Breast epithelium (tissue), 4 donors: ENCODE data around the gene ERC1. TPM values are rescaled to one million over a fixed set of nuclear protein-coding genes. Genes with fewer than 3 reads are reported as not detected.

Source experiments
- DNase-seq, 2 donors: peaks; one replicate each; pipeline ENCODE4 v3.0.0-alpha.2; 2019; ENCODE audit warnings: low spot score in 2 of 2
- H3K27ac ChIP-seq, 2 donors: fragments of 200-600 bp; sonication (generic) in 1 of 2; one replicate each; pipeline ENCODE4 v1.5.1; 2016 to 2019; ENCODE audit warnings: mild to moderate bottlenecking in 1 of 2
- H3K27me3 ChIP-seq, 2 donors: fragments of 200-600 bp; sonication (generic) in 1 of 2; one replicate each; pipeline versions ENCODE4 v1.5.1 to v1.6.0; 2017 to 2019; ENCODE audit warnings: control low read depth in 1 of 2, mild to moderate bottlenecking in 1 of 2
- H3K36me3 ChIP-seq: fragments of 200-600 bp; one replicate; pipeline ENCODE4 v1.5.1; 2019
- H3K4me1 ChIP-seq, 2 donors: fragments of 200-600 bp; sonication (generic); one replicate each; pipeline ENCODE4 v1.5.1; 2016 to 2019; ENCODE audit warnings: control low read depth in 1 of 2
- H3K4me3 ChIP-seq, 3 donors: fragments of 200-600 bp; sonication (generic); 1 replicate in 2 of 3; 2 replicates in 1 of 3; pipeline ENCODE4 v1.5.1; 2016 to 2019; ENCODE audit warnings: mild to moderate bottlenecking in 3 of 3, moderate library complexity in 2 of 3
- H3K9me3 ChIP-seq, 2 donors: fragments of 200-600 bp; sonication (generic) in 1 of 2; one replicate each; pipeline ENCODE4 v1.5.1; 2016 to 2019; ENCODE audit warnings: control low read depth in 1 of 2
- POLR2A ChIP-seq: fragments of 450-650 bp; IDR thresholded peaks from one replicate; pipeline ENCODE4 v1.6.1; 2016; ENCODE audit warnings: antibody characterized with exemption, mild to moderate bottlenecking, moderate library complexity
- POLR2AphosphoS5 ChIP-seq, 3 donors: sonication (generic); formaldehyde crosslinking; IDR thresholded peaks; one replicate each; pipeline ENCODE4 v1.6.1; 2017; ENCODE audit warnings: antibody characterized with exemption in 3 of 3
- intact Hi-C: fragments of 100-400 bp; cut with DNase I; formaldehyde crosslinking; loops from one replicate; pipeline ENCODE4 v1.15.1; 2023; ENCODE audit warnings: low total_unique reads
- total RNA-seq, 3 donors: library from RNA; depleted of rRNA; stranded (reverse); fragments of >200 nt; gene quantifications; one replicate each; pipeline ENCODE4 v1.1.0, GENCODE V29; 2016
- TF ChIP-seq, protein P1 (sequence below), 3 donors: fragments of 450-650 bp; IDR thresholded peaks; one replicate each; pipeline ENCODE4 v1.5.1; 2016 to 2017; ENCODE audit warnings: antibody characterized with exemption in 3 of 3, mild to moderate bottlenecking in 3 of 3, moderate library complexity in 3 of 3

ERC1 gene
- total RNA-seq, 3 donors from 2014 or later = 47.4 to 63.4 (median 52.8) TPM

DNA sequence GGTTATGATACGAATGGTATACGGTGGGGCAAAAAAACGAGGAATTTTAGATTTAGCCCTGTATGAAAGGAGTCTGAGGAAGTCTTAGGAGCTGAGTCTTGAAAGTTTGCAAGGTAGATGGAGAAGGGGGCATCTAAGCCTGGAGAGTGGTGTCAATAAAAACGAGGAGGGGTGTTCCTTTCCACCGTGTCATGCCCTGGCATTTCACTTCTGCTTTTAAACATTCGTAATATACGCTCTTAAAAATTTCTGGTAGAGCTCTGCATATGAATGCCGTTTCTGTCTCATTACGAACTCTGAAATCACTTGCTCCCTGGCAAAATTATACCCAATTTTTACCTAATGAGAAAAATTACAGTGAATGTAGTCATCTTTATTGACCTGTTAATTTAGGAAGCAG is 170.2 kb downstream of the ERC1 start:
- Histone ChIP-seq H3K27ac (no peak overlapping the region), H3K36me3 (no peaks in the 10 kb centered on the region), H3K4me1 (no peaks in the 10 kb centered on the region), H3K9me3 (no peaks in the 10 kb centered on the region), H3K4me3 (no peak overlapping the region), H3K27me3 (no peaks in the 10 kb centered on the region)
- intact Hi-C loops = no loop called here
- TF ChIP-seq POLR2AphosphoS5 (IDR thresholded peaks at IDR 0.05) (no peak), POLR2A (no peak)
- TF ChIP-seq, protein P1, sequence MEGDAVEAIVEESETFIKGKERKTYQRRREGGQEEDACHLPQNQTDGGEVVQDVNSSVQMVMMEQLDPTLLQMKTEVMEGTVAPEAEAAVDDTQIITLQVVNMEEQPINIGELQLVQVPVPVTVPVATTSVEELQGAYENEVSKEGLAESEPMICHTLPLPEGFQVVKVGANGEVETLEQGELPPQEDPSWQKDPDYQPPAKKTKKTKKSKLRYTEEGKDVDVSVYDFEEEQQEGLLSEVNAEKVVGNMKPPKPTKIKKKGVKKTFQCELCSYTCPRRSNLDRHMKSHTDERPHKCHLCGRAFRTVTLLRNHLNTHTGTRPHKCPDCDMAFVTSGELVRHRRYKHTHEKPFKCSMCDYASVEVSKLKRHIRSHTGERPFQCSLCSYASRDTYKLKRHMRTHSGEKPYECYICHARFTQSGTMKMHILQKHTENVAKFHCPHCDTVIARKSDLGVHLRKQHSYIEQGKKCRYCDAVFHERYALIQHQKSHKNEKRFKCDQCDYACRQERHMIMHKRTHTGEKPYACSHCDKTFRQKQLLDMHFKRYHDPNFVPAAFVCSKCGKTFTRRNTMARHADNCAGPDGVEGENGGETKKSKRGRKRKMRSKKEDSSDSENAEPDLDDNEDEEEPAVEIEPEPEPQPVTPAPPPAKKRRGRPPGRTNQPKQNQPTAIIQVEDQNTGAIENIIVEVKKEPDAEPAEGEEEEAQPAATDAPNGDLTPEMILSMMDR (IDR thresholded peaks at IDR 0.05) = no peak
- no peak for DNase-seq

DNA sequence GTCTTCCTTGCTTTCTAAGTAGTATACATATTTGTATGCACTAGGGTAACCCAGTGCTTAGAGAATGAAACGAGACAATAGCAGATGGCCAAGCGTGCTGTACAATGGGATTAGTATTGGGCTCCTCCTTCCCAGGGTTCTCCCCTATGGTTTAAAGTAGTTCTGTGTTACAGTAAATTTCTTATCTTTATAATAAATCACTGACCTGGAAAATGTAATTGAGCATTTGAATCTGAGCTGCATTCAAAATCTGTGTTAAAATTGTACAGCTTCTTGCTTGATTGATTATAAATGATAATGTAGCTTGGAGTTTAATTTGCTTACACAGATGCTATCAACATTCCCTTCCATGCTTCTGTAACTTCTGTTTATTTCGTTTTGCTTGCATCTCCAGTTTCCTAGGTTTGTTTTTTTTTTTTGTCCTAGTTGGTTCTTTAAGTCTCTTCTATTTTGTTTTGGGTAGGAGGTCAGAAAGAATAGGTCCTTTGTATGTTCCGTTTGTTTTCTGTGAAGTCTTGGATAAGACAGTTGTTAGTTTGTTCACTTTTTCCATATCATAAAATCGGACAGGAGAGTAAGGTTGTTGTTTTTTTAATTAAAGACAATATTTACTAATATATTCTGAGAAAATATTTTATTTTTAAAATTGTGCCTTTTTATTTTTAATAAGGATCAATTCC is 171.2 kb downstream of the ERC1 start:
- no peaks in the 10 kb centered on the region for H3K36me3 ChIP-seq
- no peaks in the 10 kb centered on the region for H3K9me3 ChIP-seq
- no peaks in the 10 kb centered on the region for H3K4me1 ChIP-seq
- DNase-seq = no peak
- H3K4me3 ChIP-seq = no peak overlapping the region
- H3K27ac ChIP-seq = no peak overlapping the region
- intact Hi-C loops = no loop called here
- TF ChIP-seq, protein P1 (IDR thresholded peaks at IDR 0.05) = no peak
- TF ChIP-seq POLR2A (no peak), POLR2AphosphoS5 (IDR thresholded peaks at IDR 0.05) (no peak)
- no peaks in the 10 kb centered on the region for H3K27me3 ChIP-seq

DNA sequence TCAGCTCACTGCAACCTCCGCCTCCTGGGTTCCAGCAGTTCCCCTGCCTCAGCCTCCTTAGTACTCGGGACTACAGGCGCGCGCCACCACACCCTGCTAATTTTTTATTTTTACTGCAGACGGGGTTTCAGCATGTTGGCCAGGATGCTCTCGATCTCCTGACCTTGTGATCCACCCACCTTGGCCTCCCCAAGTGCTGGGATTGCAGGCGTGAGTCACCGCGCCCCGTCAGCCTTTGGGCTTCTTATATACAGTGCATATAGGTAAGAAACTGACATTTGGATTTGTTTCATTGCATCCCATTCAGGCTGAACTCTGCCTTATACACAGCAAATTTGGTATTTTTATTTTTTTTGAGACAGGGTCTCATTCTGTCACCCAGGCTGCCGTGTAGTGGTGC is 176.8 kb downstream of the ERC1 start:
- TF ChIP-seq POLR2A (no peak), POLR2AphosphoS5 (IDR thresholded peaks at IDR 0.05) (no peak)
- TF ChIP-seq, protein P1 (IDR thresholded peaks at IDR 0.05) = no peak
- Histone ChIP-seq H3K4me3 (no peak overlapping the region), H3K27me3 (no peaks in the 10 kb centered on the region), H3K36me3 (no peaks in the 10 kb centered on the region), H3K9me3 (no peaks in the 10 kb centered on the region), H3K4me1 (no peaks in the 10 kb centered on the region), H3K27ac (no peak overlapping the region)
- intact Hi-C loops = loop anchor here (2.0 kb wide), 1 partner anchor 27 kb away; no protein-coding TSS in a partner anchor
- no peak for DNase-seq

DNA sequence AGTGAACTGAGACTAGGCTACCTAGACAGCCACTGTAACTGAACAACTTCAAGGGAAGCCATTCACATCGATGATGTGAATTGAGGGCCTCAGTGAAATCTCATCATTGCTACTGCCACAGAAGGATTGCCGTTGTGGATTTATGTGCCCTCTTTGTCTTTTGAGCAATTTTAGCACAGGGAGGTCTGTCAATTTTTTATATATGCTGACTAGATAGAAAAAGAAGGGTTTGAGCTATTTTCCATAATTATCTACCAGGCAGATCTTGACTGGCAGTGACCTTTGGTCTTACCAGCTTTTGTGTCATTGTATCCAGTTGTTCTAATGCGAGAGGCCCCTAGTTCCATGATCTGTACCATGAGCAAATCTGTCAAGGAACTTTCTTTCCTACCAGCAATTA is 179.4 kb downstream of the ERC1 start:
- Histone ChIP-seq H3K9me3 (no peaks in the 10 kb centered on the region), H3K27ac (no peak overlapping the region), H3K4me3 (no peak overlapping the region), H3K36me3 (no peaks in the 10 kb centered on the region), H3K27me3 (no peaks in the 10 kb centered on the region), H3K4me1 (no peaks in the 10 kb centered on the region)
- DNase-seq = no peak
- intact Hi-C loops = no loop called here
- TF ChIP-seq, protein P1 (IDR thresholded peaks at IDR 0.05) = no peak
- TF ChIP-seq POLR2A = no peak
- no peak for TF ChIP-seq POLR2AphosphoS5 (IDR thresholded peaks at IDR 0.05)

DNA sequence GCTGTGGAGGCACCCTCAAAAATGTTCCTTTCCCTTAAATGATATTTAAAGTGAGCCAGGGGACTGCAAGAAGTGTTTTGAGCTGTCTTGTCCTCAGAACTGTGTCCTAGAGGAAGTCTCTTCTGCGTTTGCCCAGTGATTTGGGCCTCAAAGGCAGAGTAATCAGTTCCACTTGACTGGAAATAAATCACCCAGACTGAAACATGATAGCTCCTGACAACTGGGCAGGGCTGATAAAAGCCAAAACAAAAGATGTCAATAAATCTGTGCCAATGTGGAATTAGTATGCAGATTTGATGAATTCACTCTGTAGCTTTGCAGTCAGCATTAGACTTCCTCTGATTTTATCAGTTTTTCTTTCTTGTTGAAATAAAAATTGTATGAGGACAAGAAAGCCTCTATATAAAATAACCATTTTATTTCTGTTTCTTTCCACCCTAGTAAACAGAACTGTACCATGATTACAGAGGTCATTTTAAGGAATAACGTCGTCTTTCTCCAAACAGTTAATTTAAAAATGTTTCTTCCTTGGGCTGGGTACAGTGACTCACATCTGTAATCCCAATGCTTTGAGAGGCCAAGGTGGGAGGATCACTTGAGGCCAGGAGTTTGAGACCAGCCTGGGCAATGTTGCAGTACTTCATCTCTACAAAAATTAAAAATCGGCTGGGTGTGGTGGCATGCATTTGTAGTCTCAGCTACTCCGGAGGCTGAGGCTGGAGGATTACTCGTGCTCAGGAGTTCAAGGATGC is 180.8 kb downstream of the ERC1 start:
- H3K27ac ChIP-seq = no peak overlapping the region
- H3K9me3 ChIP-seq = no peaks in the 10 kb centered on the region
- intact Hi-C loops = no loop called here
- no peak overlapping the region for H3K4me3 ChIP-seq
- DNase-seq = no peak
- no peaks in the 10 kb centered on the region for H3K27me3 ChIP-seq
- no peaks in the 10 kb centered on the region for H3K36me3 ChIP-seq
- no peaks in the 10 kb centered on the region for H3K4me1 ChIP-seq
- TF ChIP-seq POLR2AphosphoS5 (IDR thresholded peaks at IDR 0.05) (no peak), POLR2A (no peak)
- TF ChIP-seq, protein P1 (IDR thresholded peaks at IDR 0.05) = no peak
